Mesendoderm (in vitro differentiated cells): ENCODE results near the gene PARP15.
"Not testable (repeated sequence)": the region's sequence is repeated elsewhere in the genome, so short reads cannot be mapped to it uniquely, and the experiment has no call there.

Experiments
- DNase-seq: peaks from one replicate; pipeline ENCODE4 v3.0.0; 2013
- H2AK5ac ChIP-seq: 2 replicates; pipeline ENCODE4 v1.6.1; 2013; ENCODE audit warnings: low read length, inconsistent platforms
- H2BK120ac ChIP-seq: 2 replicates; pipeline ENCODE4 v1.6.1; 2013; ENCODE audit warnings: low read depth, mild to moderate bottlenecking, low read length, moderate library complexity, mixed read lengths
- H2BK15ac ChIP-seq: replicated peaks from 2 replicates; pipeline ENCODE4 v1.6.1; 2013; ENCODE audit warnings: low read depth, mild to moderate bottlenecking, moderate library complexity
- H2BK5ac ChIP-seq: 2 replicates; pipeline ENCODE4 v1.6.1; 2013; ENCODE audit warnings: low read length, inconsistent platforms
- H3K18ac ChIP-seq: 2 replicates; pipeline ENCODE4 v1.6.1; 2013; ENCODE audit warnings: mild to moderate bottlenecking, low read length, mixed read lengths
- H3K23ac ChIP-seq: one replicate; pipeline ENCODE4 v1.6.1; 2013; ENCODE audit warnings: low read length
- H3K27ac ChIP-seq: 2 replicates; pipeline ENCODE4 v1.5.1; 2013; ENCODE audit warnings: low read depth, mild to moderate bottlenecking, inconsistent platforms, low read length, moderate library complexity
- H3K27me3 ChIP-seq: 2 replicates; pipeline ENCODE4 v1.6.1; 2013; ENCODE audit warnings: low read length, control low read depth, mild to moderate bottlenecking, inconsistent platforms; ENCODE audit not compliant: insufficient read depth, poor library complexity
- H3K36me3 ChIP-seq: 2 replicates; pipeline ENCODE4 v1.6.1; 2013; ENCODE audit warnings: low read length, inconsistent platforms; ENCODE audit not compliant: control insufficient read depth, insufficient read depth
- H3K4ac ChIP-seq: one replicate; pipeline ENCODE4 v1.6.1; 2013; ENCODE audit warnings: low read depth, mild to moderate bottlenecking, low read length, moderate library complexity
- H3K4me1 ChIP-seq: 2 replicates; pipeline ENCODE4 v1.6.1; 2013; ENCODE audit warnings: low read depth, low read length, inconsistent platforms; ENCODE audit not compliant: control insufficient read depth
- H3K4me2 ChIP-seq: 2 replicates; pipeline ENCODE4 v1.6.1; 2013; ENCODE audit warnings: low read length
- H3K4me3 ChIP-seq: 2 replicates; pipeline ENCODE4 v1.5.1; 2013; ENCODE audit warnings: mild to moderate bottlenecking, low read length
- H3K56ac ChIP-seq: one replicate; pipeline ENCODE4 v1.6.1; 2013; ENCODE audit warnings: low read length
- H3K79me1 ChIP-seq: 2 replicates; pipeline ENCODE4 v1.6.1; 2013; ENCODE audit warnings: low read length, inconsistent platforms
- H3K79me2 ChIP-seq: 2 replicates; pipeline ENCODE4 v1.6.1; 2013; ENCODE audit warnings: mild to moderate bottlenecking, low read length; ENCODE audit not compliant: control insufficient read depth, insufficient read depth
- H3K9ac ChIP-seq: 2 replicates; pipeline ENCODE4 v1.6.1; 2013; ENCODE audit warnings: low read length, inconsistent platforms
- H4K5ac ChIP-seq: one replicate; pipeline ENCODE4 v1.6.1; 2013; ENCODE audit warnings: low read length
- H4K8ac ChIP-seq: one replicate; pipeline ENCODE4 v1.6.1; 2013; ENCODE audit warnings: low read depth, mild to moderate bottlenecking, control low read depth, low read length, moderate library complexity
- WGBS: extraction: QIAGEN DNeasy Blood & Tissue Kit; methylation state at CpG from one replicate; pipeline ENCODE4 v1.1.7; 2013; ENCODE audit warnings: low lambda C conversion rate, missing lambda C conversion rate; ENCODE audit not compliant: insufficient coverage; ENCODE audit errors: extremely low coverage; 5-methylcytosine and 5-hydroxymethylcytosine counted together

Gene PARP15

GRCh38 chr3:122646146-122646988 is 68.9 kb downstream of the PARP15 start:
- no peak overlapping the region for H3K4me2 ChIP-seq
- no peaks in the 10 kb centered on the region for H3K36me3 ChIP-seq
- H3K56ac ChIP-seq = no peak overlapping the region
- H3K18ac ChIP-seq = no peak overlapping the region
- H2BK5ac ChIP-seq = no peak overlapping the region
- H2AK5ac ChIP-seq = no peak overlapping the region
- H3K4me1 ChIP-seq = no peaks in the 10 kb centered on the region
- no peaks in the 10 kb centered on the region for H3K27me3 ChIP-seq
- no peak overlapping the region for H2BK15ac ChIP-seq
- H2BK120ac ChIP-seq = no peak overlapping the region
- no peak overlapping the region for H3K27ac ChIP-seq
- H3K23ac ChIP-seq = no peak overlapping the region
- no CpG with 5 or more reads among the region's 5 CpGs for WGBS
- no peak for DNase-seq
- no peak overlapping the region for H4K5ac ChIP-seq
- no peaks in the 10 kb centered on the region for H3K79me1 ChIP-seq
- H3K79me2 ChIP-seq = no peaks in the 10 kb centered on the region
- H3K4me3 ChIP-seq = no peak overlapping the region
- H3K9ac ChIP-seq = no peak overlapping the region
- H4K8ac ChIP-seq = no peak overlapping the region
- H3K4ac ChIP-seq = no peak overlapping the region

- not testable (repeated sequence) for H3K56ac ChIP-seq, H3K36me3 ChIP-seq, H4K5ac ChIP-seq, H2BK120ac ChIP-seq, H3K4me1 ChIP-seq, H3K79me1 ChIP-seq, H3K27ac ChIP-seq, H2BK15ac ChIP-seq, H3K79me2 ChIP-seq, H4K8ac ChIP-seq, H3K4ac ChIP-seq, H2AK5ac ChIP-seq, H3K4me2 ChIP-seq, H3K4me3 ChIP-seq, H3K9ac ChIP-seq, H3K23ac ChIP-seq, H2BK5ac ChIP-seq, H3K18ac ChIP-seq, H3K27me3 ChIP-seq
- WGBS = no CpG with 5 or more reads among the region's 11 CpGs
- DNase-seq = peak; percentile 17
Measured at GRCh38 chr3:122651233-122651907, 73.9 kb downstream of the PARP15 start.

GRCh38 chr3:122651962-122652361 is 74.5 kb downstream of the PARP15 start:
- not testable (repeated sequence) for H3K4ac ChIP-seq, H3K36me3 ChIP-seq, H3K27ac ChIP-seq, H3K23ac ChIP-seq, H2AK5ac ChIP-seq, H3K4me2 ChIP-seq, H3K56ac ChIP-seq, H4K5ac ChIP-seq, H3K9ac ChIP-seq, H2BK5ac ChIP-seq, H3K4me3 ChIP-seq, H3K18ac ChIP-seq, H2BK15ac ChIP-seq, DNase-seq, H3K4me1 ChIP-seq, H3K79me2 ChIP-seq, H3K79me1 ChIP-seq, H2BK120ac ChIP-seq, H4K8ac ChIP-seq, H3K27me3 ChIP-seq
- WGBS = no CpG with 5 or more reads among the region's 6 CpGs

- not testable (repeated sequence) for H3K4ac ChIP-seq, H3K27ac ChIP-seq, H3K27me3 ChIP-seq, H3K4me1 ChIP-seq, H2BK120ac ChIP-seq, H3K4me3 ChIP-seq, H3K9ac ChIP-seq, DNase-seq, H3K79me2 ChIP-seq, H4K8ac ChIP-seq, H2BK15ac ChIP-seq, H2AK5ac ChIP-seq, H3K23ac ChIP-seq, H3K56ac ChIP-seq, H3K36me3 ChIP-seq, H3K79me1 ChIP-seq, H4K5ac ChIP-seq, H3K4me2 ChIP-seq, H3K18ac ChIP-seq, H2BK5ac ChIP-seq
- no CpG with 5 or more reads among the region's 4 CpGs for WGBS
Measured at GRCh38 chr3:122658336-122658735, 80.9 kb downstream of the PARP15 start.

GRCh38 chr3:122660297-122660974 is 83.0 kb downstream of the PARP15 start:
- H3K4me1 ChIP-seq = no peaks in the 10 kb centered on the region
- H3K4me3 ChIP-seq = no peak overlapping the region
- no peak overlapping the region for H2BK5ac ChIP-seq
- H2BK15ac ChIP-seq = no peak overlapping the region
- no peak overlapping the region for H2AK5ac ChIP-seq
- no peaks in the 10 kb centered on the region for H3K36me3 ChIP-seq
- H3K56ac ChIP-seq = no peak overlapping the region
- no peaks in the 10 kb centered on the region for H3K79me2 ChIP-seq
- H3K4me2 ChIP-seq = no peak overlapping the region
- no peak overlapping the region for H3K27ac ChIP-seq
- H3K79me1 ChIP-seq = no peaks in the 10 kb centered on the region
- no peak overlapping the region for H4K5ac ChIP-seq
- H4K8ac ChIP-seq = no peak overlapping the region
- no peak overlapping the region for H2BK120ac ChIP-seq
- no peak overlapping the region for H3K23ac ChIP-seq
- H3K4ac ChIP-seq = no peak overlapping the region
- H3K18ac ChIP-seq = no peak overlapping the region
- WGBS = no CpG with 5 or more reads among the region's 14 CpGs
- no peaks in the 10 kb centered on the region for H3K27me3 ChIP-seq
- peak; percentile 84 for DNase-seq
- no peak overlapping the region for H3K9ac ChIP-seq
